ENCODE results near the gene NAALADL2. TPM values are rescaled to one million over a fixed set of nuclear protein-coding genes. Genes with fewer than 3 reads are reported as not detected.

Gene NAALADL2
- total and polyA plus RNA-seq, 2 donors (not counting 3 experiments of a cell fraction or from before 2014, with no cell fraction given), result 1.1 to 4.0 TPM

DNA sequence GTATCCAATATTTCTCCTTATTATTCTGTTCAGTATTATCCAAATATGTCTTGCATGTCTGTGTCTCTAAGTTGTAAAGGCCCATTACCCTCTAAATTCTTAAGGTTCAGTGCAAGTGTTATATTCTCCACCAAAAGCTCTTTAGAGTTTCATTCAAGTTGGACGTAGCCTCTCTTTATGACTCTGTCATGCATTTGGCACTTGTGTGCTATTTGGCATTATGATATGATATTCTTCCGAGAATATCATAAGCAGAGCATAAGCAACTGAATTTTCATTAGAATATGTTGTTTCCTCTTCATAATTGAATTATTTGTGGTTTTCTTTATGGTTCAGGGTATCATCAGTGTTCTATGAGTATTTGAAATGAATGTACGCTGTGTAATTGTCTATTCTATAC is 594.2 kb downstream of the NAALADL2 start:
- no peak for DNase-seq (ENCODE audit: low read depth, low spot score)
- intact Hi-C loops (cut with micrococcal nuclease), result no loop called here
- Histone ChIP-seq H3K4me1 (ENCODE audit: control insufficient read depth, extremely low read depth, insufficient read depth, low read length) (no peaks in the 10 kb centered on the region), H3K9me1 (replicated peaks; ENCODE audit: control insufficient read depth, extremely low read depth, insufficient read depth, low read length) (no peaks in the 10 kb centered on the region), H3K27me3 (ENCODE audit: control insufficient read depth in 2 of 2, insufficient read depth in 2 of 2, low read length in 2 of 2) (no peaks in the 10 kb centered on the region), H3K4me3 (replicated peaks in 1 of 3; ENCODE audit: insufficient read depth in 1 of 3, low read depth in 1 of 3, low read length in 3 of 3) (no peak overlapping the region), H3K36me3 (ENCODE audit: control insufficient read depth in 2 of 2, extremely low read depth in 1 of 2, insufficient read depth in 2 of 2, low read length in 2 of 2) (no peaks in the 10 kb centered on the region), H4K20me1 (replicated peaks; ENCODE audit: control insufficient read depth, extremely low read depth, insufficient read depth, low read length) (no peaks in the 10 kb centered on the region), H3K4me2 (ENCODE audit: insufficient read depth, low read length) (no peak overlapping the region), H2AFZ (ENCODE audit: low read depth, low read length) (no peak overlapping the region), H3K9me3 (replicated peaks; ENCODE audit: control insufficient read depth, insufficient read depth, low read length) (no peaks in the 10 kb centered on the region), H3K27ac (ENCODE audit: insufficient read depth, low read depth, low read length) (no peak overlapping the region), H3K9ac (replicated peaks; ENCODE audit: extremely low read depth, insufficient read depth, low read length) (no peak overlapping the region), H3K79me2 (ENCODE audit: control insufficient read depth, insufficient read depth, low read length) (no peaks in the 10 kb centered on the region)
- no TSS peak for BruUV-seq (replicated peaks)
- POLR2A ChIA-PET, result no interaction called here
- CTCF ChIA-PET, result no interaction called here
- TF ChIP-seq EZH2 (IDR thresholded peaks at IDR 0.05; ENCODE audit: borderline replicate concordance, low read depth, low read length, severe bottlenecking) (no peak), GATA2 (IDR thresholded peaks at IDR 0.05; ENCODE audit: insufficient read depth, insufficient read length, low read depth, low read length) (no peak)
- FAIRE-seq, result no peak
- dilution Hi-C loops (cut with MboI; ENCODE audit: extremely low pct_ligation_motif_present, low sequenced_read_pairs), result no loop called here

DNA sequence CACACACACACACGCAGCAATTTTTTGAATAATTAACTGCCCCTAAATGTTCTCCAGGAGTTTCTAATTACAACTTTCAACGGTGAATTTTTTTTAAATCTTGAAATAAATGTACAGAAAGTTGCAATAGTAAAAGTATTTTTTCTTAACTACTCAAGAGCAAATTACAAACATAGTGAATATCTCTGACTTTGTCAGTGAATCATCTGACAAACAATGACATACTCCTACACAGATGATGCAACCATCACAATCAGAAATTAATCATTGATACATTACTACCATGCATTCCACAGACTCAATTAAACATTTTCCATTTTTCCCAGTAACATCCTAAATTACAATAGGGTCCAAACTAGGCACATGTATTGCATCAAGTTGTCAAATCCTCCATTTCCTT is 597.3 kb downstream of the NAALADL2 start:
- no peak overlapping the region for H3K9ac ChIP-seq (replicated peaks; ENCODE audit: extremely low read depth, insufficient read depth, low read length)
- dilution Hi-C loops (cut with MboI; ENCODE audit: extremely low pct_ligation_motif_present, low sequenced_read_pairs), result no loop called here
- no peaks in the 10 kb centered on the region for H4K20me1 ChIP-seq (replicated peaks; ENCODE audit: control insufficient read depth, extremely low read depth, insufficient read depth, low read length)
- no TSS peak for BruUV-seq (replicated peaks)
- no peak overlapping the region for H3K4me2 ChIP-seq (ENCODE audit: insufficient read depth, low read length)
- H3K27me3 ChIP-seq (ENCODE audit: control insufficient read depth in 2 of 2, insufficient read depth in 2 of 2, low read length in 2 of 2), result no peaks in the 10 kb centered on the region
- H3K9me1 ChIP-seq (replicated peaks; ENCODE audit: control insufficient read depth, extremely low read depth, insufficient read depth, low read length), result no peaks in the 10 kb centered on the region
- H3K79me2 ChIP-seq (ENCODE audit: control insufficient read depth, insufficient read depth, low read length), result no peaks in the 10 kb centered on the region
- H3K9me3 ChIP-seq (replicated peaks; ENCODE audit: control insufficient read depth, insufficient read depth, low read length), result no peaks in the 10 kb centered on the region
- no peak overlapping the region for H3K27ac ChIP-seq (ENCODE audit: insufficient read depth, low read depth, low read length)
- H3K36me3 ChIP-seq (ENCODE audit: control insufficient read depth in 2 of 2, extremely low read depth in 1 of 2, insufficient read depth in 2 of 2, low read length in 2 of 2), result no peaks in the 10 kb centered on the region
- DNase-seq (ENCODE audit: low read depth, low spot score), result no peak
- POLR2A ChIA-PET, result no interaction called here
- FAIRE-seq, result no peak
- TF ChIP-seq POLR2A (IDR thresholded peaks at IDR 0.05; ENCODE audit: low read depth, low read length) (no peak), GATA2 (IDR thresholded peaks at IDR 0.05; ENCODE audit: insufficient read depth, insufficient read length, low read depth, low read length) (no peak), POLR2AphosphoS5 (IDR thresholded peaks at IDR 0.05; ENCODE audit: insufficient read depth, low read depth, low read length) (no peak), EZH2 (IDR thresholded peaks at IDR 0.05; ENCODE audit: borderline replicate concordance, low read depth, low read length, severe bottlenecking) (no peak), MYC (IDR thresholded peaks at IDR 0.05; ENCODE audit: low read depth, low read length) (no peak), FOS (IDR thresholded peaks at IDR 0.05; ENCODE audit: borderline replicate concordance, insufficient read depth, low read length) (no peak), JUN (IDR thresholded peaks at IDR 0.05; ENCODE audit: borderline replicate concordance, insufficient read depth, insufficient read length, low read depth) (no peak)
- TF ChIP-seq, protein P1, sequence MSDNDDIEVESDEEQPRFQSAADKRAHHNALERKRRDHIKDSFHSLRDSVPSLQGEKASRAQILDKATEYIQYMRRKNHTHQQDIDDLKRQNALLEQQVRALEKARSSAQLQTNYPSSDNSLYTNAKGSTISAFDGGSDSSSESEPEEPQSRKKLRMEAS (IDR thresholded peaks at IDR 0.05; ENCODE audit: insufficient read depth, insufficient read length), result no peak
- TF ChIP-seq, protein P2, sequence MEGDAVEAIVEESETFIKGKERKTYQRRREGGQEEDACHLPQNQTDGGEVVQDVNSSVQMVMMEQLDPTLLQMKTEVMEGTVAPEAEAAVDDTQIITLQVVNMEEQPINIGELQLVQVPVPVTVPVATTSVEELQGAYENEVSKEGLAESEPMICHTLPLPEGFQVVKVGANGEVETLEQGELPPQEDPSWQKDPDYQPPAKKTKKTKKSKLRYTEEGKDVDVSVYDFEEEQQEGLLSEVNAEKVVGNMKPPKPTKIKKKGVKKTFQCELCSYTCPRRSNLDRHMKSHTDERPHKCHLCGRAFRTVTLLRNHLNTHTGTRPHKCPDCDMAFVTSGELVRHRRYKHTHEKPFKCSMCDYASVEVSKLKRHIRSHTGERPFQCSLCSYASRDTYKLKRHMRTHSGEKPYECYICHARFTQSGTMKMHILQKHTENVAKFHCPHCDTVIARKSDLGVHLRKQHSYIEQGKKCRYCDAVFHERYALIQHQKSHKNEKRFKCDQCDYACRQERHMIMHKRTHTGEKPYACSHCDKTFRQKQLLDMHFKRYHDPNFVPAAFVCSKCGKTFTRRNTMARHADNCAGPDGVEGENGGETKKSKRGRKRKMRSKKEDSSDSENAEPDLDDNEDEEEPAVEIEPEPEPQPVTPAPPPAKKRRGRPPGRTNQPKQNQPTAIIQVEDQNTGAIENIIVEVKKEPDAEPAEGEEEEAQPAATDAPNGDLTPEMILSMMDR (IDR thresholded peaks at IDR 0.05; ENCODE audit: extremely low read depth in 1 of 2, insufficient read depth in 1 of 2, low read depth in 1 of 2, low read length in 2 of 2), result no peak
- intact Hi-C loops (cut with micrococcal nuclease), result loop anchor here (5.0 kb wide), 1 partner anchor 1044 kb away; no protein-coding TSS in a partner anchor
- H3K4me1 ChIP-seq (ENCODE audit: control insufficient read depth, extremely low read depth, insufficient read depth, low read length), result no peaks in the 10 kb centered on the region
- H2AFZ ChIP-seq (ENCODE audit: low read depth, low read length), result no peak overlapping the region
- H3K4me3 ChIP-seq (replicated peaks in 1 of 3; ENCODE audit: insufficient read depth in 1 of 3, low read depth in 1 of 3, low read length in 3 of 3), result no peak overlapping the region
- CTCF ChIA-PET, result no interaction called here

All from endothelial cell of umbilical vein (primary cell).